Spleen (tissue), 7 donors: ENCODE measurements around the gene ISL2.

Experiments
- POLR2A ChIP-seq, 3 donors: fragments of 450-650 bp; IDR thresholded peaks; one replicate each; pipeline ENCODE4 v1.5.1; 2017; ENCODE audit warnings: antibody characterized with exemption in 3 of 3, mild to moderate bottlenecking in 1 of 3
- POLR2AphosphoS5 ChIP-seq, 3 donors: sonication (generic); formaldehyde crosslinking; IDR thresholded peaks; one replicate each; pipeline ENCODE4 v1.5.1; 2017; ENCODE audit warnings: antibody characterized with exemption in 3 of 3
- TF ChIP-seq, protein P1 (sequence below), 11 experiments: fragments of 200-600 bp in 7 of 11; fragments of 450-650 bp in 4 of 11; sonication (generic) in 4 of 11; IDR thresholded peaks in 8 of 11; conservative IDR thresholded peaks in 3 of 11; 1 replicate in 7 of 11; 2 replicates in 4 of 11; pipeline versions ENCODE4 v1.4.0 to v1.8.0; 2016 to 2021; ENCODE audit warnings: antibody characterized with exemption in 11 of 11, inconsistent platforms in 4 of 11, mild to moderate bottlenecking in 1 of 11
- donor health status: DM: no; HTN: no; CAD: no; lungs with moderate emphysema.
- donor health status: DM: no; HTN: no; CAD: no.
- donor health status: DM: no; HTN: no; CAD: no.

DNA sequence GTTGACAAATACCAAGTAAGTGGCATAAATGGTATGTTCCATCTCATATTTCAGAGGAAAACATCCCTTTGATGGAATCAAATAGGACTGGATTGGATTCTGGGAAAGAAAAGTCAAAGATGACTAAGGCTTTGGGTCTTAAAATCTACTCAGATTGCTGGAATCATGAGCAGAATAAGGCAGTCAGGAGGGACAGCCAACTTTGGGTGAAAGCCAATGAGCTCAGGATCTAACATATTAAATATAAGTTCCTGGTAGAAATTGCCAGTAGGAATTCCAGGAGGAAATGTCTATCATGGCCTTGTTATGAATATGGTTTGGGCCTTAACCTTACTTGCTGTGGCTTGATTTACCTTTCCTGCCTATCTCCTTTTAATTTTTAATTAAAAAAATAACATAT lies 55.3 kb downstream of the ISL2 start:
- TF ChIP-seq, protein P1, sequence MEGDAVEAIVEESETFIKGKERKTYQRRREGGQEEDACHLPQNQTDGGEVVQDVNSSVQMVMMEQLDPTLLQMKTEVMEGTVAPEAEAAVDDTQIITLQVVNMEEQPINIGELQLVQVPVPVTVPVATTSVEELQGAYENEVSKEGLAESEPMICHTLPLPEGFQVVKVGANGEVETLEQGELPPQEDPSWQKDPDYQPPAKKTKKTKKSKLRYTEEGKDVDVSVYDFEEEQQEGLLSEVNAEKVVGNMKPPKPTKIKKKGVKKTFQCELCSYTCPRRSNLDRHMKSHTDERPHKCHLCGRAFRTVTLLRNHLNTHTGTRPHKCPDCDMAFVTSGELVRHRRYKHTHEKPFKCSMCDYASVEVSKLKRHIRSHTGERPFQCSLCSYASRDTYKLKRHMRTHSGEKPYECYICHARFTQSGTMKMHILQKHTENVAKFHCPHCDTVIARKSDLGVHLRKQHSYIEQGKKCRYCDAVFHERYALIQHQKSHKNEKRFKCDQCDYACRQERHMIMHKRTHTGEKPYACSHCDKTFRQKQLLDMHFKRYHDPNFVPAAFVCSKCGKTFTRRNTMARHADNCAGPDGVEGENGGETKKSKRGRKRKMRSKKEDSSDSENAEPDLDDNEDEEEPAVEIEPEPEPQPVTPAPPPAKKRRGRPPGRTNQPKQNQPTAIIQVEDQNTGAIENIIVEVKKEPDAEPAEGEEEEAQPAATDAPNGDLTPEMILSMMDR (IDR thresholded peaks at IDR 0.05 in 8 of 11, conservative IDR thresholded peaks at IDR 0.05 in 3 of 11): no peak
- TF ChIP-seq POLR2A (IDR thresholded peaks at IDR 0.05) (no peak), POLR2AphosphoS5 (IDR thresholded peaks at IDR 0.05) (no peak)
